ENCODE results near the gene MS4A4A. TPM values are rescaled to one million over a fixed set of nuclear protein-coding genes. Genes with fewer than 3 reads are reported as not detected.
A peak's percentile ranks its signal among the peaks of the same experiment; 100 is the strongest.

Gene MS4A4A
- total and polyA plus RNA-seq, 5 experiments from 2014 or later, result 0.36 TPM; not detected in 4

DNA sequence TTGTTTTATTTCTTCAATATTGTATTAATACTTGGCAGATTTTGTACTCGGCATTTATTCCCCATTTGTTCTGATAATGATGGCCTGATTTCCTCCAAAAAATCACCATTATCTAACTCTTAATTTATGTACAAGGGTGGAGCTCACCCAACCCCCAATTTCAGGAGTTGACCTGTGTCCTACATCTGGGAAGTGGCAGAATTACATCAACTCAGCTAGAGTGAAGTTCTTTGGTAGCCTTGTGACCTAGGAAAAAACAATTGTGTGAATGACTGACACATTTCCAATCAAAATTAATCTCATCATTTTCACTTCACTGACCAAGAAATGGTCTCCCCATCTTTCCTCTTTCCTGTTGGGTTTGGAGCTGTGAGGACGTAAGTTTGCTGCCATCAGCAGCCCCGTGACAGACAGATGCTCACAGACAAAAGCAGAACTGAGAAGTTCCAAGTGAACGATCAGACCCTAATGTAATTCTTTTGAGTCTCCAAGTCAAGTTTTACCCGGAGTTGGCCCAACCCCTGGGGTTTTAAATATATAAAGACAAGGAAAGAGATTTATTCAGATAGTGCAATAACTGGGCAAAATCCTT, 30.0 kb downstream of the MS4A4A start:
- Mint-ChIP-seq H3K27me3 (peaks cover 0 to 8% (median 2%) of the 10 kb centered on the region in 5 donors), H3K36me3 (no peaks in the 10 kb centered on the region), H3K4me3 (no peak overlapping the region), H3K4me1 (peaks cover 0 to 12% (median 0%) of the 10 kb centered on the region in 4 donors), H3K9me3 (no peaks in the 10 kb centered on the region), H3K27ac (peak overlapping the region in 1 of 10 donors; percentile 24)
- DNase-seq (no peak), ATAC-seq (no peak)
- POLR2A ChIA-PET, result no interaction called here

- Mint-ChIP-seq H3K36me3 (peaks cover 0 to 9% (median 1%) of the 10 kb centered on the region in 3 donors), H3K27ac (no peak overlapping the region), H3K9me3 (peaks cover 1 to 19% (median 13%) of the 10 kb centered on the region in 9 donors), H3K4me3 (no peak overlapping the region), H3K4me1 (peaks cover 0 to 8% (median 0%) of the 10 kb centered on the region in 4 donors), H3K27me3 (peaks cover 0 to 8% (median 3%) of the 10 kb centered on the region in 5 donors)
- ATAC-seq (no peak), DNase-seq (no peak)
- POLR2A ChIA-PET, result no interaction called here
Observed at GRCh38 chr11:60314635-60315321, 34.3 kb downstream of the MS4A4A start.

DNA sequence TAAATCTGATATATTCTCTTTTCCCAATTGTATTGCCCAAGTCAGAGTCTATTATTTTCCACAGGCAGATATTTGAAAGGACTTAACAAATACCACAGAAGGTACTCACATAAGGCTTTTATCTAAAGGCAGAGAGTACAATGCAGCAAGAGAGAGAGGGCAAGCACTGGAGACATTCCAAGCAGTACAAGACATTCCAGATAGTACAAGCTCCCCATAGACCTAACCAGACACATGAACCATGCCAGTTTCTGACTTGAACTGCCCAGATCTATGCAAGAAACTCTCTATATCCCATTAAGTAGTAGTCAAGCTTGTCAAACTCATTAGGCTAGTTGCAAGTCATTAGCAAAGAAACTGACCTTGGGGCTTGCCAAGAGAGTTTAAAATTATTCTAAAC, 35.4 kb downstream of the MS4A4A start:
- POLR2A ChIA-PET, result no interaction called here
- peaks cover 0 to 8% (median 6%) of the 10 kb centered on the region in 5 donors for H3K27me3 Mint-ChIP-seq
- no peak for DNase-seq
- ATAC-seq, result no peak
- H3K4me3 Mint-ChIP-seq, result no peak overlapping the region
- H3K27ac Mint-ChIP-seq, result no peak overlapping the region
- H3K9me3 Mint-ChIP-seq, result peaks cover 6 to 30% (median 20%) of the 10 kb centered on the region in 9 donors
- H3K4me1 Mint-ChIP-seq, result peaks cover 0 to under 1% (median 0%) of the 10 kb centered on the region in 4 donors
- peaks cover 0 to 19% (median 7%) of the 10 kb centered on the region in 3 donors for H3K36me3 Mint-ChIP-seq

DNA sequence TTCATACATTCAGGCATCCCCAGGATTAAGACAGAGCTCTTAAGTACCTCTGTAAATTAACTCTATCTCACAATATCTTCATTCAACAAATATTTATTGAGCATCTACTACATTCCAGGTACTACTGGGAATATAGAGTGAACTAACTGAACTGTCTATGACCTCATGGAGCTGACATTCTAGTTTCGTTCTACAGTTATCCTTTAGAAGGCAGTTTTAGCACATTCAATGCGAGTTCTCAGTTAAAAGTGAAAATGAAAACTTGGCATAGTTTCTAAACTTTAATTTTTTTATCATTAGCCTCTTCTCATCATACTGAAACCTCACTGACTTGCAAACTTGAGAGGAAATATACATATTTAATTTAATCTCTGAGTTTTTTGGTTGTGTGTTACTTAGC, 35.9 kb downstream of the MS4A4A start:
- POLR2A ChIA-PET, result no interaction called here
- H3K4me3 Mint-ChIP-seq, result no peak overlapping the region
- no peak overlapping the region for H3K27ac Mint-ChIP-seq
- ATAC-seq (no peak), DNase-seq (no peak)
- peaks cover 7 to 34% (median 25%) of the 10 kb centered on the region in 9 donors for H3K9me3 Mint-ChIP-seq
- H3K4me1 Mint-ChIP-seq, result no peaks in the 10 kb centered on the region
- H3K36me3 Mint-ChIP-seq, result peaks cover 0 to 23% (median 8%) of the 10 kb centered on the region in 3 donors
- H3K27me3 Mint-ChIP-seq, result peaks cover 0 to 9% (median 7%) of the 10 kb centered on the region in 5 donors

DNA sequence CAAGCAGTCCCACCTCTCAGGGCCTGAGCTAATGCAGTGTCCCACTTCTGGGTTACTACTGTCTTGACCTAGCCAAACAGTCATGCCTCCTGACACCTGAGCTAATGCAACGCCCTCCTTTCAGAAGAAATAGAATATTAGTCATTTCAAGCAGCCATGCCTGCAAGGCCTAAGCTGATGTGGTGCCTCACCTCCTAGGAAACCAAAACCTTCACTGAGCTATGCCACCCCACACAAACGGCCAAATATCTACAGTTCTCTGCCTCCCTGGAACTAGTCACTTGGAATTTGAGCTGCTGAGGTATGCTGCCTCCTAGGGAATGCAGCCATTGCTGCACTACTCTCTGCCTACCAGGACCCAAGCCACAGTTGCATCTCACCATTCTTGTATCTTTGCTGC, 38.3 kb downstream of the MS4A4A start:
- ATAC-seq, result no peak
- H3K4me1 Mint-ChIP-seq, result no peaks in the 10 kb centered on the region

GRCh38 chr11:60321051-60321450, 40.6 kb downstream of the MS4A4A start:
- Mint-ChIP-seq H3K4me3 (no peak overlapping the region), H3K27me3 (peaks cover 0 to 16% (median 7%) of the 10 kb centered on the region in 5 donors), H3K9me3 (peaks cover 11 to 63% (median 36%) of the 10 kb centered on the region in 9 donors), H3K4me1 (no peaks in the 10 kb centered on the region), H3K36me3 (peaks cover 0 to 43% (median 8%) of the 10 kb centered on the region in 3 donors), H3K27ac (no peak overlapping the region)
- no peak for ATAC-seq
- no peak for DNase-seq
- POLR2A ChIA-PET, result no interaction called here

More for the DNA sequence above, 38.3 kb downstream of the MS4A4A start:
- no peak overlapping the region for H3K27ac Mint-ChIP-seq
- H3K4me3 Mint-ChIP-seq, result no peak overlapping the region
- POLR2A ChIA-PET, result no interaction called here
- H3K36me3 Mint-ChIP-seq, result peaks cover 0 to 42% (median 8%) of the 10 kb centered on the region in 3 donors
- H3K27me3 Mint-ChIP-seq, result peaks cover 0 to 12% (median 8%) of the 10 kb centered on the region in 5 donors
- H3K9me3 Mint-ChIP-seq, result peaks cover 11 to 59% (median 36%) of the 10 kb centered on the region in 9 donors
- no peak for DNase-seq

DNA sequence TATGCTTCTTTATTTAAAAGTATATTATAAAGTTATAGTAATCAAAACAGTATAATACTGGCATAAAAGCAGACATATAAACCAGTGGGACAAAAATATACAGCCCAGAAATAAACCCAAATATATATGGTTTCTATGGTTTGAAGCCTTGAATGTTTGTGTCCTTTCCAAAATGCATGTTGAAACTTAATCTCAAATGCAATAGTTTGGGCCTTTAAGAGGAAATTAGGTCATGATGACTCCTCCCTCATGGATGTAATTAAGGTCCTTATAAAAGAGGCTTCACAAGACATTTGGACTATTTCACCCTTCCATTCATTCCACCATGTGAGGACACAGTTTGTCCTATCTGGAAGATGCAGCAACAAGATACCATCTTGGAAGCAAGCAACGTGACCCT, 46.5 kb downstream of the MS4A4A start, which contains the start of gene MS4A6E:
MS4A6E (plus strand) TSS at position 301 of the 400 bp plus-strand sequence. CDS start 7,641 bp downstream, outside the sequence.
- Mint-ChIP-seq H3K4me3 (no peak within 1 kb of the TSS), H3K27ac (no peak within 1 kb of the TSS), H3K4me1 (no peaks in the 10 kb centered on the region), H3K9me3 (peaks cover 0 to 39% (median 12%) of the 10 kb centered on the region in 9 donors), H3K27me3 (peaks cover 0 to 8% (median 2%) of the 10 kb centered on the region in 5 donors), H3K36me3 (peaks cover 0 to 16% (median 0%) of the 10 kb centered on the region in 3 donors)
- ATAC-seq (no peak), DNase-seq (no peak)
- POLR2A ChIA-PET, result no interaction called here

DNA sequence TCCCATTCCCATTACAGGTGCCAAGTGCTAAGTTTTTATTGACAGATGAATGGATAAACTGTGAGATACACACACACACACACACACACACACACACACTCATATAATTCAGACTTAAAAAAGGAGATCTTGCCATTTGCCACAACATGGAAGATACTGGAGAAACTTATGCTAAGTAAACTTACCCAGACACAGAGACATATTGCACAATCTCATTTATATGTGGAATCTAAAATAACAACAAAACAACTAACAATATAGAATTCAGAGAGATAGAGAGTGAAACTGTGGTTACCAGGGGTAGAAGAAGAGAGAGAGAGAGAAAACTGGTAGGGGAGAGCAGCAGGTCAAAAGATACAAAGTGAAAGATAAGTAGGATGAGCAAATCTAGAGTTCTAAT, 48.0 kb downstream of the MS4A4A start:
- Mint-ChIP-seq H3K9me3 (peaks cover 0 to 24% (median 3%) of the 10 kb centered on the region in 9 donors), H3K27me3 (peaks cover 0 to 15% (median 2%) of the 10 kb centered on the region in 5 donors), H3K36me3 (peaks cover 0 to 4% (median 0%) of the 10 kb centered on the region in 3 donors), H3K27ac (no peak overlapping the region), H3K4me3 (no peak overlapping the region), H3K4me1 (no peaks in the 10 kb centered on the region)
- DNase-seq, result no peak
- POLR2A ChIA-PET, result no interaction called here
- no peak for ATAC-seq

- ATAC-seq (no peak), DNase-seq (no peak)
- POLR2A ChIA-PET, result no interaction called here
- Mint-ChIP-seq H3K27me3 (peaks cover 0 to 13% (median 4%) of the 10 kb centered on the region in 5 donors), H3K4me3 (no peak overlapping the region), H3K27ac (no peak overlapping the region), H3K4me1 (no peaks in the 10 kb centered on the region), H3K36me3 (no peaks in the 10 kb centered on the region), H3K9me3 (peaks cover 0 to 11% (median 3%) of the 10 kb centered on the region in 9 donors)
Observed at GRCh38 chr11:60332846-60333245, 52.4 kb downstream of the MS4A4A start.

- ATAC-seq (peak; percentile 45 to 66), DNase-seq (peak; percentile 11 to 77 (median 43))
- Mint-ChIP-seq H3K4me1 (no peaks in the 10 kb centered on the region), H3K36me3 (no peaks in the 10 kb centered on the region), H3K27me3 (peaks cover 0 to 19% (median 4%) of the 10 kb centered on the region in 5 donors), H3K27ac (no peak overlapping the region), H3K4me3 (no peak overlapping the region), H3K9me3 (peaks cover 0 to 10% (median 3%) of the 10 kb centered on the region in 9 donors)
- POLR2A ChIA-PET, result no interaction called here
Observed at GRCh38 chr11:60334005-60334620, 53.6 kb downstream of the MS4A4A start.

DNA sequence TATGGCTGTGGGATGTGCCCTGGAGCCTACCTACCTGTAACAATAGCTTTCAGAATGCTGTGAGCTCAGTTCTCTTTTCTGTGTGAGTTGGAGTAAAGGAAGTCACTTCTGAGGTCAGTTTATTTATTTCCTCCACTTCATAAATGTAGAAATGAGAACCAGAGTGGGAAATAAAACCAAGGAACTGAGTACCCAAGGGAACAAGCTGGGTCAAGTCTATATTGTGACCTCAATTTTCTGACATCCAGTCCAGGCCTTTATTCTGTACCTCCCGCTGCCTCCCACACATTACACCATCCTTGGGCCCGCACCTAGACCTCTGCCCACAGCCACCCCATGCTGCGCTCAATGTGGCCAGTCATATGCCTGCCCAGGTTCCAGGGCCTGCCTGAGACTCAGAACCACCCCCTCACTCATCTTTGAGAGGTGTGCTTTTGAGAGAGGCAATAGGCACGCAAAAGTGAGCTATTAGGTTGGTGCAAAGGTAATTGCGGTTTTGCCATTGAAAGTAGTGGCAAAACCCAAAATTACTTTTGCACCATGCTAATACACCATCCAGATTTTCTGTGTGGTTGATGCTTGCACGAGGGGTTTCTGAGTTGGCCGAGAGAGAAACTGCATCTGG, 56.4 kb downstream of the MS4A4A start:
- Mint-ChIP-seq H3K36me3 (no peaks in the 10 kb centered on the region), H3K27ac (no peak overlapping the region), H3K4me3 (no peak overlapping the region), H3K27me3 (peaks cover 0 to 22% (median 7%) of the 10 kb centered on the region in 5 donors), H3K4me1 (no peaks in the 10 kb centered on the region), H3K9me3 (no peaks in the 10 kb centered on the region)
- DNase-seq (no peak), ATAC-seq (no peak)
- POLR2A ChIA-PET, result no interaction called here

GRCh38 chr11:60338053-60338452, 57.6 kb downstream of the MS4A4A start:
- no peaks in the 10 kb centered on the region for H3K4me1 Mint-ChIP-seq
- no peaks in the 10 kb centered on the region for H3K9me3 Mint-ChIP-seq
- ATAC-seq (no peak), DNase-seq (no peak)
- peaks cover 0 to 23% (median 10%) of the 10 kb centered on the region in 5 donors for H3K27me3 Mint-ChIP-seq
- no peaks in the 10 kb centered on the region for H3K36me3 Mint-ChIP-seq
- no peak overlapping the region for H3K27ac Mint-ChIP-seq
- no peak overlapping the region for H3K4me3 Mint-ChIP-seq
- POLR2A ChIA-PET, result no interaction called here

Data from naive thymus-derived CD8-positive, alpha-beta T cell (primary cell).